Measurements from ENCODE around the gene ZNF670.
A peak's percentile ranks its signal among the peaks of the same experiment; 100 is the strongest.

The ZNF670 gene

GRCh38 chr1:247110627-247111258, 32.1 kb upstream of the ZNF670 start:
- no peaks in the 10 kb centered on the region; a peak in 3 of 22 replicates for H3K36me3 ChIP-seq
- H3K9ac ChIP-seq: peak overlapping the region in 4 of 11 experiments; percentile 3 to 65 (median 46); a peak in 3 of 22 replicates
- peak overlapping the region; percentile 38 to 65 (median 51) for H3K4me3 ChIP-seq
- H3K27me3 ChIP-seq: peaks cover 55 to 79% (median 72%) of the 10 kb centered on the region in 11 experiments
- peaks cover 0 to 16% (median 0%) of the 10 kb centered on the region in 11 experiments; a peak in 5 of 22 replicates for H4K20me1 ChIP-seq
- peaks cover 0 to 12% (median 1%) of the 10 kb centered on the region in 10 experiments; a peak in 6 of 20 replicates for H3K4me1 ChIP-seq
- no peak overlapping the region for H3K27ac ChIP-seq
- H3K4me2 ChIP-seq: peak overlapping the region; percentile 55 to 76 (median 69)
- TF ChIP-seq Cebpa-rat (IDR thresholded peaks at IDR 0.05): no peak
- peaks cover 58 to 80% (median 69%) of the 10 kb centered on the region in 11 experiments for H3K9me3 ChIP-seq (replicated peaks in 1 of 11)

- peaks cover 0 to 13% (median 0%) of the 10 kb centered on the region in 11 experiments; a peak in 4 of 22 replicates for H4K20me1 ChIP-seq
- H3K36me3 ChIP-seq: peaks cover 0 to 7% (median 6%) of the 10 kb centered on the region in 11 experiments; a peak in 20 of 22 replicates
- peaks cover 74 to 94% (median 91%) of the 10 kb centered on the region in 11 experiments for H3K9me3 ChIP-seq (replicated peaks in 1 of 11)
- no peak overlapping the region for H3K27ac ChIP-seq
- no peak overlapping the region for H3K9ac ChIP-seq
- no peak for TF ChIP-seq Cebpa-rat (IDR thresholded peaks at IDR 0.05)
- H3K27me3 ChIP-seq: peaks cover 37 to 53% (median 50%) of the 10 kb centered on the region in 11 experiments
- no peak overlapping the region for H3K4me2 ChIP-seq
- H3K4me3 ChIP-seq: no peak overlapping the region
- peaks cover 7 to 24% (median 12%) of the 10 kb centered on the region in 10 experiments; a peak in 16 of 20 replicates for H3K4me1 ChIP-seq
These were observed 29.1 kb upstream of the ZNF670 start for GRCh38 chr1:247107694-247108093.

- H3K36me3 ChIP-seq: peaks cover 17 to 25% (median 23%) of the 10 kb centered on the region in 11 experiments
- H4K20me1 ChIP-seq: 0 out of 22 replicates have a peak, but pooled peaks cover 0 to 2% (median 0%) of the 10 kb centered on the region in 11 experiments
- no peak overlapping the region for H3K27ac ChIP-seq
- no peak overlapping the region for H3K4me3 ChIP-seq
- no peak overlapping the region for H3K4me2 ChIP-seq
- H3K27me3 ChIP-seq: peaks cover 20 to 36% (median 33%) of the 10 kb centered on the region in 11 experiments
- H3K9ac ChIP-seq: no peak overlapping the region
- TF ChIP-seq Cebpa-rat (IDR thresholded peaks at IDR 0.05): no peak
- peaks cover 5 to 16% (median 12%) of the 10 kb centered on the region in 10 experiments; a peak in 15 of 20 replicates for H3K4me1 ChIP-seq
- H3K9me3 ChIP-seq (replicated peaks in 1 of 11): peaks cover 75 to 94% (median 91%) of the 10 kb centered on the region in 11 experiments
These were observed 27.4 kb upstream of the ZNF670 start for GRCh38 chr1:247105966-247106365.

- H3K27me3 ChIP-seq: peaks cover 10 to 32% (median 23%) of the 10 kb centered on the region in 11 experiments
- peak overlapping the region; percentile 78 to 99 (median 91); a peak in 18 of 20 replicates for H3K4me3 ChIP-seq
- H3K4me2 ChIP-seq: peak overlapping the region; percentile 50 to 90 (median 60)
- peaks cover 5 to 16% (median 12%) of the 10 kb centered on the region in 10 experiments; a peak in 14 of 20 replicates for H3K4me1 ChIP-seq
- peak overlapping the region in 3 of 11 experiments; percentile 90 to 94 (median 93); a peak in 2 of 22 replicates for H3K27ac ChIP-seq
- H3K9ac ChIP-seq: no peak overlapping the region; a peak in 1 of 22 replicates
- TF ChIP-seq Cebpa-rat (IDR thresholded peaks at IDR 0.05): no peak
- peaks cover 27 to 35% (median 33%) of the 10 kb centered on the region in 11 experiments for H3K36me3 ChIP-seq
- no peaks in the 10 kb centered on the region for H4K20me1 ChIP-seq
- peaks cover 75 to 94% (median 91%) of the 10 kb centered on the region in 11 experiments for H3K9me3 ChIP-seq (replicated peaks in 1 of 11)
These were observed 26.4 kb upstream of the ZNF670 start for GRCh38 chr1:247104965-247105364.

GRCh38 chr1:247103859-247104591, 25.4 kb upstream of the ZNF670 start, which contains the start of gene ZNF669:
Gene ZNF669, minus strand, starts transcription at chr1:247104356. Its CDS starts 157 bp downstream, at chr1:247104199.
- TF ChIP-seq Cebpa-rat (IDR thresholded peaks at IDR 0.05): no peak
- peaks cover 37 to 44% (median 43%) of the 10 kb centered on the region in 11 experiments for H3K36me3 ChIP-seq
- H4K20me1 ChIP-seq: no peaks in the 10 kb centered on the region
- H3K27me3 ChIP-seq: peaks cover under 1 to 22% (median 13%) of the 10 kb centered on the region in 11 experiments; a peak in 20 of 22 replicates
- H3K4me2 ChIP-seq: peak within 1 kb of the TSS; percentile 72 to 90 (median 78)
- H3K4me1 ChIP-seq: peaks cover 5 to 16% (median 12%) of the 10 kb centered on the region in 10 experiments; a peak in 14 of 20 replicates
- peak within 1 kb of the TSS; percentile 78 to 99 (median 91) for H3K4me3 ChIP-seq
- H3K27ac ChIP-seq: peak within 1 kb of the TSS; percentile 86 to 95 (median 92)
- H3K9me3 ChIP-seq (replicated peaks in 1 of 11): peaks cover 75 to 94% (median 91%) of the 10 kb centered on the region in 11 experiments
- H3K9ac ChIP-seq: peak within 1 kb of the TSS; percentile 89 to 97 (median 93)

- no peak overlapping the region for H3K27ac ChIP-seq
- peaks cover 91 to 95% (median 92%) of the 10 kb centered on the region in 11 experiments for H3K9me3 ChIP-seq (replicated peaks in 1 of 11)
- TF ChIP-seq Cebpa-rat (IDR thresholded peaks at IDR 0.05): no peak
- H3K4me3 ChIP-seq: peak overlapping the region; percentile 12 to 99 (median 89); a peak in 15 of 20 replicates
- peaks cover 5 to 16% (median 12%) of the 10 kb centered on the region in 10 experiments; a peak in 14 of 20 replicates for H3K4me1 ChIP-seq
- H3K36me3 ChIP-seq: peaks cover 53 to 60% (median 59%) of the 10 kb centered on the region in 11 experiments
- H3K9ac ChIP-seq: no peak overlapping the region
- peaks cover 0 to 4% (median 0%) of the 10 kb centered on the region in 11 experiments; a peak in 3 of 22 replicates for H4K20me1 ChIP-seq
- H3K27me3 ChIP-seq: peaks cover 0 to 6% (median 0%) of the 10 kb centered on the region in 11 experiments; a peak in 2 of 22 replicates
- H3K4me2 ChIP-seq: peak overlapping the region in 6 of 11 experiments; percentile 16 to 90 (median 79); a peak in 6 of 22 replicates
These were observed 23.8 kb upstream of the ZNF670 start for GRCh38 chr1:247102381-247102780.

- Histone ChIP-seq H3K4me3 (peak overlapping the region; percentile 3 to 99 (median 50); a peak in 18 of 20 replicates), H4K20me1 (peaks cover 0 to 18% (median 0%) of the 10 kb centered on the region in 11 experiments; a peak in 4 of 22 replicates), H3K9me3 (replicated peaks in 1 of 11) (peaks cover 92 to 95% (median 93%) of the 10 kb centered on the region in 11 experiments), H3K4me2 (no peak overlapping the region), H3K27me3 (peaks cover 0 to 6% (median 0%) of the 10 kb centered on the region in 11 experiments; a peak in 2 of 22 replicates), H3K36me3 (peaks cover 66 to 76% (median 75%) of the 10 kb centered on the region in 11 experiments), H3K27ac (no peak overlapping the region), H3K4me1 (peaks cover 5 to 16% (median 12%) of the 10 kb centered on the region in 10 experiments; a peak in 14 of 20 replicates), H3K9ac (no peak overlapping the region)
- TF ChIP-seq Cebpa-rat (IDR thresholded peaks at IDR 0.05): no peak
These were observed 22.2 kb upstream of the ZNF670 start for GRCh38 chr1:247100676-247101279.

DNA sequence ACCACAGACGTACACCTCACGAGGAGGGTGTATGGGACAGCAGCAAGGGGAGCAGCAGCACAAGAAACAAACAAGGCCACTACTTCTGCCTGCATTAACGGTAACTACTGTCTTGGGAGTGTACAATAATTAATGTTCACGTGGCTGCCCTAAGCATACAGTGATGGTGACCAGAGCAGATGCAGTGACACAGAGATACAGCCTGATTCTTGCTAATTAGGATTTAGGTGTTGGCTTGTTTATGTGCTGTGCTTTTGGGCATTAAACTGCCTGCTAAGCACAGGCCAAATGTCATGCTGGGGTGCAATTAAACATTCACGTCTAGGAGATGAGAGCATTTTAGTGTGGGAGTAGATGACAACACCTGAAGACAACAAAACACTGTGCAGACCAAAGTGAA, 18.3 kb upstream of the ZNF670 start:
- peaks cover 57 to 79% (median 70%) of the 10 kb centered on the region in 11 experiments for H3K36me3 ChIP-seq
- TF ChIP-seq Cebpa-rat (IDR thresholded peaks at IDR 0.05): no peak
- peaks cover 82 to 88% (median 84%) of the 10 kb centered on the region in 11 experiments for H3K9me3 ChIP-seq (replicated peaks in 1 of 11)

More for the DNA sequence above, 18.3 kb upstream of the ZNF670 start:
- no peak overlapping the region; a peak in 1 of 20 replicates for H3K4me3 ChIP-seq
- H3K9ac ChIP-seq: no peak overlapping the region
- H4K20me1 ChIP-seq: peaks cover 0 to 18% (median 0%) of the 10 kb centered on the region in 11 experiments; a peak in 4 of 22 replicates
- H3K27me3 ChIP-seq: peaks cover 0 to 6% (median 0%) of the 10 kb centered on the region in 11 experiments; a peak in 2 of 22 replicates
- no peak overlapping the region for H3K27ac ChIP-seq
- no peaks in the 10 kb centered on the region for H3K4me1 ChIP-seq
- H3K4me2 ChIP-seq: no peak overlapping the region

Measured in BLaER1 treated with 17β-estradiol and CSF1 and Interleukin-3, amounts not matched to agents 10 nM and 100 nM (cell line).